ENCODE data around the gene LTA. TPM values are rescaled to one million over a fixed set of nuclear protein-coding genes. Genes with fewer than 3 reads are reported as not detected.

LTA gene
- total RNA-seq, 5 donors from 2014 or later (not counting 1 experiment from before 2014, with no cell fraction given): 12.5 to 23.9 (median 17.9) TPM

GRCh38 chr6:31614684-31615578 is 42.8 kb downstream of the LTA start, which contains the start of gene AIF1:
Gene AIF1 (plus strand): TSS chr6:31615234. CDS start chr6:31615330, 96 bp downstream.
- H3K36me3 ChIP-seq (ENCODE audit: control insufficient read depth in 2 of 2, extremely low read depth in 1 of 2, insufficient read depth in 1 of 2, low read length in 1 of 2): no peaks in the 10 kb centered on the region
- ATAC-seq (replicated peaks in 1 of 4): no peak
- ChIA-PET CTCF (interaction anchor here in 1 of 2 donors (0.5 to 1.1 kb wide), 3 partner anchors 17 to 199 kb away, joined by 3 to 4 read pairs (median 4); no protein-coding TSS in a partner anchor), POLR2A (interaction anchor here (0.5 to 0.6 kb wide), 3 partner anchors 32 to 146 kb away, joined by 3 to 6 read pairs (median 6); no protein-coding TSS in a partner anchor)
- Mint-ChIP-seq H3K27ac (peak within 1 kb of the TSS; percentile 89 to 91), H3K4me3 (peak within 1 kb of the TSS; percentile 58 to 79 (median 59)), H3K27me3 (no peaks in the 10 kb centered on the region), H3K4me1 (peaks cover 26 to 41% (median 31%) of the 10 kb centered on the region in 3 donors), H3K36me3 (no peaks in the 10 kb centered on the region), H3K9me3 (no peaks in the 10 kb centered on the region)
- DNase-seq: no peak
- peak within 1 kb of the TSS; percentile 42 for H3K27ac ChIP-seq (ENCODE audit: low read length)
- 71% methylated on average over 3 of the region's 6 CpGs for WGBS (ENCODE audit: insufficient coverage)
- no peaks in the 10 kb centered on the region for H3K9me3 ChIP-seq
- peaks cover 0 to 2% of the 10 kb centered on the region in 2 experiments for H3K27me3 ChIP-seq (replicated peaks in 1 of 2; ENCODE audit: control insufficient read depth in 2 of 2, extremely low read depth in 1 of 2, insufficient read depth in 2 of 2, low read length in 1 of 2)
- H3K4me1 ChIP-seq (ENCODE audit: control insufficient read depth in 1 of 2, extremely low read depth in 1 of 2, insufficient read depth in 2 of 2, low read length in 2 of 2): peaks cover 25 to 31% of the 10 kb centered on the region in 2 experiments
- peak within 1 kb of the TSS; percentile 23 to 69 for H3K4me3 ChIP-seq (ENCODE audit: control insufficient read depth in 1 of 2, extremely low read depth in 1 of 2, low read length in 1 of 2)

GRCh38 chr6:31615748-31616147 is 43.7 kb downstream of the LTA start:
- Mint-ChIP-seq H3K27me3 (no peaks in the 10 kb centered on the region), H3K4me3 (peak overlapping the region; percentile 58 to 79 (median 59)), H3K4me1 (peaks cover 26 to 44% (median 31%) of the 10 kb centered on the region in 3 donors), H3K27ac (peak overlapping the region; percentile 89 to 91), H3K36me3 (no peaks in the 10 kb centered on the region), H3K9me3 (no peaks in the 10 kb centered on the region)
- H3K4me1 ChIP-seq (ENCODE audit: control insufficient read depth in 1 of 2, extremely low read depth in 1 of 2, insufficient read depth in 2 of 2, low read length in 2 of 2): peaks cover 25 to 31% of the 10 kb centered on the region in 2 experiments
- ATAC-seq (replicated peaks in 1 of 4) (no peak), DNase-seq (peak in 23 of 35 experiments; percentile 12 to 58 (median 33))
- POLR2A ChIA-PET: no interaction called here
- no peaks in the 10 kb centered on the region for H3K9me3 ChIP-seq
- H3K27ac ChIP-seq (ENCODE audit: low read length): peak overlapping the region; percentile 42
- WGBS (ENCODE audit: insufficient coverage): 7% methylated on average over 3 of the region's 7 CpGs
- CTCF ChIA-PET: interaction anchor here in 1 of 2 donors (0.6 to 1.1 kb wide), 2 partner anchors 18 to 198 kb away, joined by 4 read pairs; no protein-coding TSS in a partner anchor
- H3K27me3 ChIP-seq (replicated peaks in 1 of 2; ENCODE audit: control insufficient read depth in 2 of 2, extremely low read depth in 1 of 2, insufficient read depth in 2 of 2, low read length in 1 of 2): peaks cover 0 to 2% of the 10 kb centered on the region in 2 experiments
- peak overlapping the region; percentile 23 to 69 for H3K4me3 ChIP-seq (ENCODE audit: control insufficient read depth in 1 of 2, extremely low read depth in 1 of 2, low read length in 1 of 2)
- no peaks in the 10 kb centered on the region for H3K36me3 ChIP-seq (ENCODE audit: control insufficient read depth in 2 of 2, extremely low read depth in 1 of 2, insufficient read depth in 1 of 2, low read length in 1 of 2)

- POLR2A ChIA-PET: interaction anchor here in 1 of 2 donors (0.6 kb wide), 1 partner anchor 252 kb away, joined by 3 read pairs; no protein-coding TSS in a partner anchor
- 86% methylated on average over 2 of the region's 2 CpGs for WGBS (ENCODE audit: insufficient coverage)
- no peaks in the 10 kb centered on the region for H3K27me3 Mint-ChIP-seq
Measured at GRCh38 chr6:31617010-31617409, 44.9 kb downstream of the LTA start.

GRCh38 chr6:31619805-31620585 is 47.9 kb downstream of the LTA start:
- Histone ChIP-seq H3K9me3 (no peaks in the 10 kb centered on the region), H3K4me1 (ENCODE audit: control insufficient read depth in 1 of 2, extremely low read depth in 1 of 2, insufficient read depth in 2 of 2, low read length in 2 of 2) (peaks cover 31 to 43% of the 10 kb centered on the region in 2 experiments), H3K27me3 (replicated peaks in 1 of 2; ENCODE audit: control insufficient read depth in 2 of 2, extremely low read depth in 1 of 2, insufficient read depth in 2 of 2, low read length in 1 of 2) (no peaks in the 10 kb centered on the region), H3K36me3 (ENCODE audit: control insufficient read depth in 2 of 2, extremely low read depth in 1 of 2, insufficient read depth in 1 of 2, low read length in 1 of 2) (peaks cover 6 to 22% of the 10 kb centered on the region in 2 donors), H3K27ac (ENCODE audit: low read length) (peak overlapping the region; percentile 98), H3K4me3 (ENCODE audit: control insufficient read depth in 1 of 2, extremely low read depth in 1 of 2, low read length in 1 of 2) (peak overlapping the region; percentile 61 to 65)
- Mint-ChIP-seq H3K27ac (peak overlapping the region; percentile 92 to 95), H3K9me3 (no peaks in the 10 kb centered on the region), H3K4me3 (peak overlapping the region; percentile 75 to 87 (median 83)), H3K36me3 (peaks cover 18% of the 10 kb centered on the region), H3K27me3 (no peaks in the 10 kb centered on the region), H3K4me1 (peaks cover 38 to 53% (median 46%) of the 10 kb centered on the region in 3 donors)
- DNase-seq (peak; percentile 89 to 98 (median 95)), ATAC-seq (replicated peaks in 1 of 4) (peak; percentile 84 to 89 (median 88))
- WGBS (ENCODE audit: insufficient coverage): under 1% methylated on average over 41 of the region's 50 CpGs
- ChIA-PET POLR2A (interaction anchor here in 1 of 2 donors (0.6 kb wide), 1 partner anchor 46 kb away, joined by 6 read pairs; the partner anchor contains the start of gene CSNK2B), CTCF (interaction anchor here (0.6 to 1.0 kb wide), 2 partner anchors 26 to 210 kb away, joined by 4 to 10 read pairs; no protein-coding TSS in a partner anchor)

More at GRCh38 chr6:31617010-31617409, 44.9 kb downstream of the LTA start:
- peaks cover 31 to 43% of the 10 kb centered on the region in 2 experiments for H3K4me1 ChIP-seq (ENCODE audit: control insufficient read depth in 1 of 2, extremely low read depth in 1 of 2, insufficient read depth in 2 of 2, low read length in 2 of 2)
- H3K4me3 ChIP-seq (ENCODE audit: control insufficient read depth in 1 of 2, extremely low read depth in 1 of 2, low read length in 1 of 2): peak overlapping the region in 1 of 2 donors; percentile 69
- Mint-ChIP-seq H3K4me3 (peak overlapping the region in 1 of 3 donors; percentile 79), H3K36me3 (no peaks in the 10 kb centered on the region), H3K4me1 (peaks cover 36 to 53% (median 40%) of the 10 kb centered on the region in 3 donors), H3K27ac (peak overlapping the region in 1 of 2 donors; percentile 91), H3K9me3 (no peaks in the 10 kb centered on the region)
- no peak overlapping the region for H3K27ac ChIP-seq (ENCODE audit: low read length)
- no peak for DNase-seq
- H3K36me3 ChIP-seq (ENCODE audit: control insufficient read depth in 2 of 2, extremely low read depth in 1 of 2, insufficient read depth in 1 of 2, low read length in 1 of 2): no peaks in the 10 kb centered on the region
- peaks cover 0 to 2% of the 10 kb centered on the region in 2 experiments for H3K27me3 ChIP-seq (replicated peaks in 1 of 2; ENCODE audit: control insufficient read depth in 2 of 2, extremely low read depth in 1 of 2, insufficient read depth in 2 of 2, low read length in 1 of 2)
- no peaks in the 10 kb centered on the region for H3K9me3 ChIP-seq
- CTCF ChIA-PET: interaction anchor here in 1 of 2 donors (0.6 kb wide), 1 partner anchor 1728 kb away, joined by 5 read pairs; no protein-coding TSS in a partner anchor
- ATAC-seq (replicated peaks in 1 of 4): no peak

- H3K4me3 Mint-ChIP-seq: peak within 1 kb of the TSS; percentile 75 to 87 (median 83)
- Histone ChIP-seq H3K27ac (ENCODE audit: low read length) (peak within 1 kb of the TSS; percentile 98), H3K9me3 (no peaks in the 10 kb centered on the region), H3K36me3 (ENCODE audit: control insufficient read depth in 2 of 2, extremely low read depth in 1 of 2, insufficient read depth in 1 of 2, low read length in 1 of 2) (peaks cover 6 to 30% of the 10 kb centered on the region in 2 donors), H3K27me3 (replicated peaks in 1 of 2; ENCODE audit: control insufficient read depth in 2 of 2, extremely low read depth in 1 of 2, insufficient read depth in 2 of 2, low read length in 1 of 2) (no peaks in the 10 kb centered on the region), H3K4me3 (ENCODE audit: control insufficient read depth in 1 of 2, extremely low read depth in 1 of 2, low read length in 1 of 2) (peak within 1 kb of the TSS; percentile 65 to 67), H3K4me1 (ENCODE audit: control insufficient read depth in 1 of 2, extremely low read depth in 1 of 2, insufficient read depth in 2 of 2, low read length in 2 of 2) (peaks cover 24 to 36% of the 10 kb centered on the region in 2 experiments)
- DNase-seq (peak in 13 of 35 experiments; percentile 60 to 97 (median 86)), ATAC-seq (replicated peaks in 1 of 4) (peak in 3 of 4 experiments; percentile 35 to 39 (median 38))
- WGBS (ENCODE audit: insufficient coverage): 0% methylated on average over 28 of the region's 67 CpGs
- ChIA-PET POLR2A (no interaction called here), CTCF (interaction anchor here in 1 of 2 donors (0.6 to 1.4 kb wide), 4 partner anchors 41 to 209 kb away, joined by 3 to 10 read pairs (median 4); no protein-coding TSS in a partner anchor)
- H3K27ac Mint-ChIP-seq: peak within 1 kb of the TSS; percentile 95 to 96
- H3K9me3 Mint-ChIP-seq: no peaks in the 10 kb centered on the region
- no peaks in the 10 kb centered on the region for H3K27me3 Mint-ChIP-seq
- H3K4me1 Mint-ChIP-seq: peaks cover 30 to 46% (median 39%) of the 10 kb centered on the region in 3 donors
- H3K36me3 Mint-ChIP-seq: peaks cover 24% of the 10 kb centered on the region
Measured at GRCh38 chr6:31620586-31621319, 48.7 kb downstream of the LTA start, which contains the start of gene PRRC2A. Gene PRRC2A (plus strand): TSS chr6:31620715. CDS start chr6:31622790, 2,075 bp downstream.

All from T-cell (primary cell).